ENCODE data around the gene CD248. TPM values are rescaled to one million over a fixed set of nuclear protein-coding genes. Genes with fewer than 3 reads are reported as not detected.

The CD248 gene, protein sequence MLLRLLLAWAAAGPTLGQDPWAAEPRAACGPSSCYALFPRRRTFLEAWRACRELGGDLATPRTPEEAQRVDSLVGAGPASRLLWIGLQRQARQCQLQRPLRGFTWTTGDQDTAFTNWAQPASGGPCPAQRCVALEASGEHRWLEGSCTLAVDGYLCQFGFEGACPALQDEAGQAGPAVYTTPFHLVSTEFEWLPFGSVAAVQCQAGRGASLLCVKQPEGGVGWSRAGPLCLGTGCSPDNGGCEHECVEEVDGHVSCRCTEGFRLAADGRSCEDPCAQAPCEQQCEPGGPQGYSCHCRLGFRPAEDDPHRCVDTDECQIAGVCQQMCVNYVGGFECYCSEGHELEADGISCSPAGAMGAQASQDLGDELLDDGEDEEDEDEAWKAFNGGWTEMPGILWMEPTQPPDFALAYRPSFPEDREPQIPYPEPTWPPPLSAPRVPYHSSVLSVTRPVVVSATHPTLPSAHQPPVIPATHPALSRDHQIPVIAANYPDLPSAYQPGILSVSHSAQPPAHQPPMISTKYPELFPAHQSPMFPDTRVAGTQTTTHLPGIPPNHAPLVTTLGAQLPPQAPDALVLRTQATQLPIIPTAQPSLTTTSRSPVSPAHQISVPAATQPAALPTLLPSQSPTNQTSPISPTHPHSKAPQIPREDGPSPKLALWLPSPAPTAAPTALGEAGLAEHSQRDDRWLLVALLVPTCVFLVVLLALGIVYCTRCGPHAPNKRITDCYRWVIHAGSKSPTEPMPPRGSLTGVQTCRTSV
- total RNA-seq (2021), result 2.6 to 2.8 TPM (median 2.7 TPM) in 3 replicates
- percentile 31 among the genes with signal in this experiment for Bru-seq, nascent RNA
- long read RNA-seq, experiment 1, transcript CD248-201 (1 exons, 2,558 nt), result major isoform, 16 of 16 reads
- long read RNA-seq, experiment 1, partial matches to known transcripts, result 0 of 16 reads
- long read RNA-seq, experiment 1, other reads (novel, unspliced or antisense), result 0 of 16 reads
- long read RNA-seq, experiment 2, transcript CD248-201 (1 exons, 2,558 nt), result major isoform, 7 of 7 reads
- long read RNA-seq, experiment 2, partial matches to known transcripts, result 0 of 7 reads
- long read RNA-seq, experiment 2, other reads (novel, unspliced or antisense), result 0 of 7 reads
- long read RNA-seq, experiment 3, result 0 reads

DNA sequence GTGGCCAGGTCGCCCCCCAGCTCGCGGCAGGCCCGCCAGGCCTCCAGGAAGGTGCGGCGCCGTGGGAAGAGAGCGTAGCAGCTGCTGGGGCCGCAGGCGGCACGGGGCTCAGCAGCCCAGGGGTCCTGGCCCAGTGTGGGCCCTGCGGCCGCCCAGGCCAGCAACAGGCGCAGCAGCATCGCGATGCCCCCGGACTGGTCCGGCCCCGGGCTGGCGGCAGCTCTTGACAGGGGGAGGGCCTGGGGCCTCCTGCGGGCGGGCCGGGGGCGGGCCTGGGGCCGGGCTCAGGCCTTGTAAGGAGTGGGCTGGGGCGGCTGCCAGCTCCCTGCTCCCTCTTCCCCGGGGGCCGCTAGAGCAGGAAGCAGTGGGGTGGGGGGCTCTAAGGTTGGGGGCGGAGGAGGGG, at the start of gene CD248:
TSS of gene CD248 (minus strand) at position 196 of the 403 bp plus-strand sequence. CDS start at position 179, 17 bp downstream.
- Mint-ChIP-seq H3K9me3 (peaks cover 20% of the 10 kb centered on the region), H3K27me3 (ENCODE audit: low read depth) (peaks cover 22% of the 10 kb centered on the region), H3K36me3 (peaks cover 20% of the 10 kb centered on the region), H3K4me1 (peaks cover 26% of the 10 kb centered on the region), H3K27ac (peak within 1 kb of the TSS; percentile 96), H3K4me3 (peak within 1 kb of the TSS; percentile 57)
- no peak for TF ChIP-seq SOX15 (CRISPR knock-in tag; IDR thresholded peaks at IDR 0.05)
- TF ChIP-seq, protein P1, sequence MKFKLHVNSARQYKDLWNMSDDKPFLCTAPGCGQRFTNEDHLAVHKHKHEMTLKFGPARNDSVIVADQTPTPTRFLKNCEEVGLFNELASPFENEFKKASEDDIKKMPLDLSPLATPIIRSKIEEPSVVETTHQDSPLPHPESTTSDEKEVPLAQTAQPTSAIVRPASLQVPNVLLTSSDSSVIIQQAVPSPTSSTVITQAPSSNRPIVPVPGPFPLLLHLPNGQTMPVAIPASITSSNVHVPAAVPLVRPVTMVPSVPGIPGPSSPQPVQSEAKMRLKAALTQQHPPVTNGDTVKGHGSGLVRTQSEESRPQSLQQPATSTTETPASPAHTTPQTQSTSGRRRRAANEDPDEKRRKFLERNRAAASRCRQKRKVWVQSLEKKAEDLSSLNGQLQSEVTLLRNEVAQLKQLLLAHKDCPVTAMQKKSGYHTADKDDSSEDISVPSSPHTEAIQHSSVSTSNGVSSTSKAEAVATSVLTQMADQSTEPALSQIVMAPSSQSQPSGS (CRISPR knock-in tag; IDR thresholded peaks at IDR 0.05; ENCODE audit: borderline replicate concordance, low read depth), result no peak
- TF ChIP-seq ZNF423 (CRISPR knock-in tag; IDR thresholded peaks at IDR 0.05), result peak; percentile 40; the same call in 1 of the 2 replicates
- TF ChIP-seq, protein P2, sequence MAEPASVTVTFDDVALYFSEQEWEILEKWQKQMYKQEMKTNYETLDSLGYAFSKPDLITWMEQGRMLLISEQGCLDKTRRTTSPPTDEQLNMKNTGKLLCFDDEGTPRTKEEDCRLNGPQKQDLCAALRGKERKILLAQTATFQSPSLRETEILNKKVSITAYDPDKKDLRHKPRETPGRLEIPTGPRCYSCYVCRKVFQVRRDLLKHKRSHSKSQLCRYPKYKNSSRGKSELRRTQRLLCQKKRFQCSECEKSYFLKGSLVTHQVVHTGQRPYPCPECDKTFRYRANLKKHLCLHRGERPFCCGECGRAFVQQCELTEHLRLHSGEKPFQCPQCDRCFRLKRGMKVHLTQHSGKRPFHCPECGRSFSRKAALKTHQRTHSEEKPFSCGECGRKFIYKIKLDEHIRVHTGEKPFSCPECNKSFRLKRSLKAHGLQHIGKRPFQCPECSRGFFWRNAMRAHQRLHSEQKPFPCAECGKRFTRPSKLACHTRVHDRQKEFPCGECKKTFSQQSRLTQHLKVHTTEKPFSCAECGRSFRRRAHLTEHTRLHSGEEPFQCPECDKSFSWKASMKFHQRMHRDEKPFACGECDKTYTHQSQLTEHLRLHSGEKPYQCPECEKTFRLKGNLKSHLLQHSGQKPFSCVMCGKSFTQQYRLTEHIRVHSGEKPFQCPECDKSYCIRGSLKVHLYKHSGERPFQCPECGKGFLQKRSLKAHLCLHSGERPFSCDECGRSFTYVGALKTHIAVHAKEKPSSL (CRISPR knock-in tag; conservative IDR thresholded peaks at IDR 0.05), result no peak
- TF ChIP-seq, protein P3, sequence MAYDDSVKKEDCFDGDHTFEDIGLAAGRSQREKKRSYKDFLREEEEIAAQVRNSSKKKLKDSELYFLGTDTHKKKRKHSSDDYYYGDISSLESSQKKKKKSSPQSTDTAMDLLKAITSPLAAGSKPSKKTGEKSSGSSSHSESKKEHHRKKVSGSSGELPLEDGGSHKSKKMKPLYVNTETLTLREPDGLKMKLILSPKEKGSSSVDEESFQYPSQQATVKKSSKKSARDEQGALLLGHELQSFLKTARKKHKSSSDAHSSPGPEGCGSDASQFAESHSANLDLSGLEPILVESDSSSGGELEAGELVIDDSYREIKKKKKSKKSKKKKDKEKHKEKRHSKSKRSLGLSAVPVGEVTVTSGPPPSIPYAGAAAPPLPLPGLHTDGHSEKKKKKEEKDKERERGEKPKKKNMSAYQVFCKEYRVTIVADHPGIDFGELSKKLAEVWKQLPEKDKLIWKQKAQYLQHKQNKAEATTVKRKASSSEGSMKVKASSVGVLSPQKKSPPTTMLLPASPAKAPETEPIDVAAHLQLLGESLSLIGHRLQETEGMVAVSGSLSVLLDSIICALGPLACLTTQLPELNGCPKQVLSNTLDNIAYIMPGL (CRISPR knock-in tag; IDR thresholded peaks at IDR 0.05), result no peak
- ChIA-PET POLR2A (interaction anchor here (0.5 to 1.2 kb wide), 10 partner anchors 10 to 1939 kb away, joined by 3 to 13 read pairs (median 4); partner anchors contain the start of genes SLC29A2 and YIF1A), CTCF (interaction anchor here (0.5 to 3.4 kb wide), 19 partner anchors 10 to 362 kb away, joined by 3 to 31 read pairs (median 5); partner anchors contain the start of genes B4GAT1, MRPL11, RAB1B and RIN1)
- peak; percentile 5 for ATAC-seq
- DNase-seq (ENCODE audit: low spot score), result peak; percentile 59

DNA sequence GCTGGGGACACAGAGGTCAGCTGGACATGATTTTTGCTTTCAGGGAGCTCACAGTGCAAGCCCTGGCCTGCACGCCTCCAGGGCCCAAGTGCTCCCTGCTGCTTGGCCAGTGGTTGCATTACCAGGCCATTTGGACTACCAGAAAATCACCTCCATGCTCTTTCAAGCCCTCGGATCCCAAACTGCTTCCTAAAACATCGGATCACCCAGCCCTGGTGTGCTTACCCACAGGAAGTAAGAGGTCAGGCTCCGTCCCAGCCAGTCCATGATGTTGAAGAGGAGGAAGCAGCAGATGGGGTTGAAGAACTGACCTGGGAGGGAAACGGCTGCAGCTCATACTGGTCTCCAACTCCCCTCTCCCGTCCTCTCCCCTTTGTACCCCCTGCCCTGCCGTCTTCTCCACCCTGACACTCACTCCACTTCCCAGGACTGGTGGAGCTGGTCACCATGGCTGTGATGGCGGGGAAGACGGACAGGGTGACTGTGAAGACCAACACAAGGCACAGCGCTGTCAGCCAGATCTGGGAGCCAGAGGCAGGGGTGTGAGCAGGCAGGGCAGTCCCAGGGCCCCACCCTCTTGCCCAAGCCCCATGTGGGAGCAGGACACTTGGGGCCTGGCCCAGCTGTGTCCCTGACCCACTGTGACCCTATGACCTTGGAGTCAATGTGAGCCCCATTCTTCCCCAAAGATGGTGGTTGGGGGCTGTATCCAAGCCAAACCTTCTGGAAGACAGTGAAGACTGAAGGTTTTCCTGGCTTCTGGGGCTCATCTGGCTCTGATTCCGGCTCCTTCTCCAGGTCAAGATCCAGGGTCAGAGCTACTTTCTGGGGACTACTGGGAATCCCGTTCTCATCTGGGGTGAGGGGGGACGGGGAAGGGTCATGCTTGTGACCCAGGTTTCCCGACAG, 49.1 kb upstream of the CD248 start:
- Mint-ChIP-seq H3K36me3 (peaks cover 49% of the 10 kb centered on the region), H3K4me3 (no peak overlapping the region), H3K27me3 (ENCODE audit: low read depth) (no peaks in the 10 kb centered on the region), H3K27ac (no peak overlapping the region), H3K9me3 (no peaks in the 10 kb centered on the region), H3K4me1 (peaks cover 14% of the 10 kb centered on the region)
- POLR2A ChIA-PET, result interaction anchor here (1.4 kb wide), 1 partner anchor 49 kb away, joined by 3 read pairs; the partner anchor contains the start of gene CD248
- CTCF ChIA-PET, result interaction anchor here (0.6 to 1.6 kb wide), 4 partner anchors 13 to 114 kb away, joined by 3 to 5 read pairs (median 4); partner anchors contain the start of genes DPP3 and YIF1A
- no peak for ATAC-seq
- DNase-seq (ENCODE audit: low spot score), result no peak
- TF ChIP-seq ETV6 (CRISPR knock-in tag; IDR thresholded peaks at IDR 0.05) (no peak), SP1 (CRISPR knock-in tag; conservative IDR thresholded peaks at IDR 0.05) (0 out of 2 replicates have a peak, but pooled peaks have one; percentile 33)

DNA sequence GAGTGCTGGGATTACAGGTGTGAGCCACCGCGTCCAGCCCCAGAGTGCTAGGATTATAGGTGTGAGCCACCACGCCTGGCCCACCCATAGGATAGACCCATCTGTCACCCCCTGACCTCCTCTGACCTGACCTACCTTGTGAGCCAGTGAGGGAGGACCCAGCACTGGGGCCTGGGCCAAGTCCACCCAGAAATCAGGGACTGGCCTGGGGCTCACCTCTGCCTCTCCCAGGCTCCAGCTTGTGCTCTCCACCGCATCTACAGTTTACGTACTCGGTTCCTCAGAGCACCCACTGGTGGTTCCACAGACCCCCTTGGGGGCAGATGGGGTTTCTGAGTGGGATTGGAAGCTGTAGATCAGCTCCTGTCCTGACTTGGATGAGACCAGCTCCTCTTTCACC, 48.3 kb upstream of the CD248 start:
- H3K9me3 Mint-ChIP-seq, result no peaks in the 10 kb centered on the region
- no peak for ATAC-seq
- H3K27ac Mint-ChIP-seq, result no peak overlapping the region
- POLR2A ChIA-PET, result no interaction called here
- CTCF ChIA-PET, result interaction anchor here (1.4 to 4.5 kb wide), 5 partner anchors 17 to 115 kb away, joined by 3 to 38 read pairs (median 8); partner anchors contain the start of genes B4GAT1, CD248 and DPP3
- peaks cover 48% of the 10 kb centered on the region for H3K36me3 Mint-ChIP-seq
- H3K27me3 Mint-ChIP-seq (ENCODE audit: low read depth), result no peaks in the 10 kb centered on the region
- no peak overlapping the region for H3K4me3 Mint-ChIP-seq
- no peak for DNase-seq (ENCODE audit: low spot score)
- H3K4me1 Mint-ChIP-seq, result peaks cover 11% of the 10 kb centered on the region
- TF ChIP-seq JAZF1 (CRISPR knock-in tag; IDR thresholded peaks at IDR 0.05), result no peak
- TF ChIP-seq FOXP1 (CRISPR knock-in tag; IDR thresholded peaks at IDR 0.05; ENCODE audit: borderline replicate concordance), result no peak
- TF ChIP-seq, protein P4, sequence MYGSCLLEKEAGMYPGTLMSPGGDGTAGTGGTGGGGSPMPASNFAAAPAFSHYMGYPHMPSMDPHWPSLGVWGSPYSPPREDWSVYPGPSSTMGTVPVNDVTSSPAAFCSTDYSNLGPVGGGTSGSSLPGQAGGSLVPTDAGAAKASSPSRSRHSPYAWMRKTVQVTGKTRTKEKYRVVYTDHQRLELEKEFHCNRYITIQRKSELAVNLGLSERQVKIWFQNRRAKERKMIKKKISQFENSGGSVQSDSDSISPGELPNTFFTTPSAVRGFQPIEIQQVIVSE (CRISPR knock-in tag; IDR thresholded peaks at IDR 0.05; ENCODE audit: borderline replicate concordance), result no peak
- TF ChIP-seq MXD4 (CRISPR knock-in tag; IDR thresholded peaks at IDR 0.05; ENCODE audit: borderline replicate concordance), result no peak
- TF ChIP-seq, protein P1 (CRISPR knock-in tag; IDR thresholded peaks at IDR 0.05; ENCODE audit: borderline replicate concordance, low read depth), result no peak
- no peak for TF ChIP-seq JUN (CRISPR knock-in tag; IDR thresholded peaks at IDR 0.05)
- no peak for TF ChIP-seq NR2C2 (CRISPR knock-in tag; IDR thresholded peaks at IDR 0.05)
- TF ChIP-seq, protein P5, sequence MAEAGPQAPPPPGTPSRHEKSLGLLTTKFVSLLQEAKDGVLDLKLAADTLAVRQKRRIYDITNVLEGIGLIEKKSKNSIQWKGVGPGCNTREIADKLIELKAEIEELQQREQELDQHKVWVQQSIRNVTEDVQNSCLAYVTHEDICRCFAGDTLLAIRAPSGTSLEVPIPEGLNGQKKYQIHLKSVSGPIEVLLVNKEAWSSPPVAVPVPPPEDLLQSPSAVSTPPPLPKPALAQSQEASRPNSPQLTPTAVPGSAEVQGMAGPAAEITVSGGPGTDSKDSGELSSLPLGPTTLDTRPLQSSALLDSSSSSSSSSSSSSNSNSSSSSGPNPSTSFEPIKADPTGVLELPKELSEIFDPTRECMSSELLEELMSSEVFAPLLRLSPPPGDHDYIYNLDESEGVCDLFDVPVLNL (CRISPR knock-in tag; IDR thresholded peaks at IDR 0.05; ENCODE audit: borderline replicate concordance, low read depth), result no peak
- TF ChIP-seq ZNF396 (CRISPR knock-in tag; IDR thresholded peaks at IDR 0.05; ENCODE audit: borderline replicate concordance), result no peak
